H1 (cell line): ENCODE results near the gene PGLYRP4. TPM values are rescaled to one million over a fixed set of nuclear protein-coding genes. Genes with fewer than 3 reads are reported as not detected.

Experiments
- CTCF ChIA-PET: fragments of 300-600 bp; sonication (Branson Sonifier 250); formaldehyde crosslinking; loops from one replicate; lab custom pipeline; 2021; ENCODE audit not compliant: partially characterized antibody; lab: Charles Lee
- POLR2A ChIA-PET: fragments of 300-600 bp; sonication (Branson Sonifier 250); formaldehyde crosslinking; loops from one replicate; lab custom pipeline; 2021; ENCODE audit warnings: inconsistent platforms; ENCODE audit not compliant: partially characterized antibody; lab: Charles Lee
- DNase-seq, 2 experiments: peaks; one replicate each; pipeline versions ENCODE4 v3.0.0 to v3.0.0-alpha.2; 2010 to 2022; ENCODE audit warnings: low spot score in 2 of 2, low read depth in 1 of 2, mixed read lengths in 1 of 2
- FAIRE-seq: peaks from 2 replicates; lab custom pipeline; 2011; peaks lifted over from hg19 to GRCh38; lab: Jason Lieb, UNC
- H2AFZ ChIP-seq: 2 replicates; pipeline ENCODE4 v1.8.1; 2012; ENCODE audit warnings: low read length, inconsistent platforms
- H2AK5ac ChIP-seq: 2 replicates; pipeline ENCODE4 v1.6.1; 2013; ENCODE audit warnings: low read depth, low read length
- H2BK120ac ChIP-seq: replicated peaks from 2 replicates; pipeline ENCODE3; 2013; ENCODE audit warnings: low read depth, low read length, inconsistent platforms
- H2BK12ac ChIP-seq: 2 replicates; pipeline ENCODE4 v1.6.1; 2013; ENCODE audit warnings: low read depth, low read length
- H2BK15ac ChIP-seq: 2 replicates; pipeline ENCODE4 v1.6.1; 2013; ENCODE audit warnings: low read length
- H2BK20ac ChIP-seq: 2 replicates; pipeline ENCODE4 v1.6.1; 2013; ENCODE audit warnings: low read length
- H2BK5ac ChIP-seq: 2 replicates; pipeline ENCODE4 v1.6.1; 2013; ENCODE audit warnings: low read depth, low read length
- H3K14ac ChIP-seq: 2 replicates; pipeline ENCODE4 v1.6.1; 2013; ENCODE audit warnings: inconsistent platforms; ENCODE audit not compliant: insufficient read length
- H3K18ac ChIP-seq: 2 replicates; pipeline ENCODE4 v1.6.1; 2013; ENCODE audit warnings: low read length; ENCODE audit errors: extremely low read depth
- H3K23ac ChIP-seq: 2 replicates; pipeline ENCODE4 v1.6.1; 2013; ENCODE audit warnings: inconsistent platforms; ENCODE audit not compliant: insufficient read length
- H3K23me2 ChIP-seq: 2 replicates; pipeline ENCODE4 v1.6.1; 2013; ENCODE audit warnings: low read depth, low read length
- H3K27ac ChIP-seq: 2 replicates; pipeline ENCODE4 v1.6.1; 2011; ENCODE audit warnings: low read depth, low read length, inconsistent platforms
- H3K27me3 ChIP-seq, 4 experiments: replicated peaks in 1 of 4; 1 replicate in 1 of 4; 2 replicates in 3 of 4; pipeline versions ENCODE4 v1.6.1 to v1.8.1; 2011 to 2013; ENCODE audit warnings: low read length in 3 of 4, mild to moderate bottlenecking in 3 of 4, inconsistent platforms in 2 of 4, mixed read lengths in 2 of 4, moderate library complexity in 1 of 4; ENCODE audit not compliant: control insufficient read depth in 3 of 4, insufficient read depth in 3 of 4; ENCODE audit errors: extremely low read depth in 1 of 4
- H3K36me3 ChIP-seq, 4 experiments: 2 replicates each; pipeline versions ENCODE4 v1.6.1 to v1.8.1; 2011 to 2013; ENCODE audit warnings: mild to moderate bottlenecking in 4 of 4, low read length in 3 of 4, moderate library complexity in 2 of 4, control low read depth in 1 of 4, inconsistent platforms in 1 of 4; ENCODE audit not compliant: insufficient read depth in 4 of 4, control insufficient read depth in 2 of 4
- H3K4ac ChIP-seq: replicated peaks from 2 replicates; pipeline ENCODE3; 2013; ENCODE audit warnings: low read length, low read depth, mixed read lengths, inconsistent platforms; ENCODE audit not compliant: insufficient read length
- H3K4me1 ChIP-seq, 4 experiments: replicated peaks in 1 of 4; 1 replicate in 1 of 4; 2 replicates in 3 of 4; pipeline versions ENCODE4 v1.6.1 to v1.8.1; 2011 to 2013; ENCODE audit warnings: low read length in 3 of 4, inconsistent platforms in 2 of 4, mixed read lengths in 1 of 4; ENCODE audit not compliant: insufficient read depth in 4 of 4, control insufficient read depth in 3 of 4
- H3K4me2 ChIP-seq, 2 experiments: 2 replicates each; pipeline versions ENCODE4 v1.6.1 to v1.8.1; 2011 to 2013; ENCODE audit warnings: low read depth in 2 of 2, low read length in 2 of 2, control low read depth in 1 of 2, inconsistent platforms in 1 of 2, mild to moderate bottlenecking in 1 of 2; ENCODE audit not compliant: insufficient read depth in 1 of 2
- H3K4me3 ChIP-seq, 4 experiments: fragments of 200-600, 300-600 bp in 1 of 4; sonication (generic), shearing (Covaris generic), sonication (Bioruptor Twin) in 1 of 4; 2 replicates each; pipeline versions ENCODE4 v1.5.1 to v1.8.1; 2011 to 2016; ENCODE audit warnings: low read length in 4 of 4, low read depth in 3 of 4, control low read depth in 2 of 4, inconsistent platforms in 2 of 4, mild to moderate bottlenecking in 2 of 4, mixed read lengths in 1 of 4, moderate library complexity in 1 of 4; ENCODE audit not compliant: insufficient read depth in 2 of 4; ENCODE audit errors: extremely low read depth in 1 of 4
- H3K56ac ChIP-seq: replicated peaks from 2 replicates; pipeline ENCODE3; 2013; ENCODE audit warnings: low read depth, mild to moderate bottlenecking, mixed read lengths, low read length, inconsistent platforms; ENCODE audit not compliant: insufficient read length
- H3K79me1 ChIP-seq: 2 replicates; pipeline ENCODE4 v1.6.1; 2013; ENCODE audit warnings: low read depth, low read length, control low read depth
- H3K79me2 ChIP-seq, 2 experiments: 2 replicates each; pipeline versions ENCODE4 v1.6.1 to v1.8.1; 2012 to 2013; ENCODE audit warnings: low read length in 2 of 2, mild to moderate bottlenecking in 2 of 2, inconsistent platforms in 1 of 2; ENCODE audit not compliant: insufficient read depth in 2 of 2, control insufficient read depth in 1 of 2
- H3K9ac ChIP-seq, 4 experiments: replicated peaks in 1 of 4; 1 replicate in 1 of 4; 2 replicates in 3 of 4; pipeline versions ENCODE4 v1.6.1 to v1.8.1; 2011 to 2013; ENCODE audit warnings: low read depth in 3 of 4, low read length in 3 of 4, control low read depth in 2 of 4, mild to moderate bottlenecking in 2 of 4, moderate library complexity in 2 of 4, inconsistent platforms in 1 of 4; ENCODE audit errors: extremely low read depth in 1 of 4
- H3K9me3 ChIP-seq, 2 experiments: 2 replicates each; pipeline versions ENCODE4 v1.6.1 to v1.8.1; 2012 to 2013; ENCODE audit warnings: mild to moderate bottlenecking in 2 of 2, moderate library complexity in 2 of 2, control low read depth in 1 of 2, inconsistent platforms in 1 of 2, low read depth in 1 of 2, low read length in 1 of 2, mixed read lengths in 1 of 2; ENCODE audit not compliant: insufficient read depth in 2 of 2
- H4K20me1 ChIP-seq, 2 experiments: replicated peaks in 1 of 2; 2 replicates each; pipeline versions ENCODE3 to v1.8.1; 2011 to 2013; ENCODE audit warnings: inconsistent platforms in 2 of 2, low read length in 2 of 2, mild to moderate bottlenecking in 1 of 2; ENCODE audit not compliant: insufficient read depth in 2 of 2, control insufficient read depth in 1 of 2
- H4K5ac ChIP-seq: 2 replicates; pipeline ENCODE4 v1.6.1; 2013; ENCODE audit warnings: low read length, low read depth, mixed read lengths, inconsistent platforms; ENCODE audit not compliant: insufficient read length
- H4K8ac ChIP-seq: 2 replicates; pipeline ENCODE4 v1.8.0; 2013; ENCODE audit warnings: mild to moderate bottlenecking, moderate library complexity, low read length, inconsistent platforms; ENCODE audit not compliant: insufficient read depth; ENCODE audit errors: extremely low read depth
- H4K91ac ChIP-seq: replicated peaks from 2 replicates; pipeline ENCODE3; 2013; ENCODE audit warnings: low read length, mixed read lengths, inconsistent platforms; ENCODE audit not compliant: insufficient read length
- ASH2L ChIP-seq: fragments of 200-600, 300-600 bp; sonication (generic); IDR thresholded peaks from one replicate; pipeline ENCODE4 v1.7.1; 2017; ENCODE audit warnings: low read length
- CEBPB ChIP-seq: IDR thresholded peaks from 2 replicates; pipeline ENCODE4 v1.6.1; 2012; ENCODE audit warnings: low read depth, low read length
- EZH2 ChIP-seq: fragments of 200-600 bp; sonication (generic); IDR thresholded peaks from 2 replicates; pipeline ENCODE4 v1.7.1; 2012; ENCODE audit warnings: low read depth, mild to moderate bottlenecking, moderate library complexity, low read length, inconsistent platforms; ENCODE audit not compliant: severe bottlenecking
- JUN ChIP-seq: IDR thresholded peaks from 2 replicates; pipeline ENCODE4 v1.6.1; 2011; ENCODE audit warnings: low read depth, mild to moderate bottlenecking, improper control_type of control experiment, low read length
- KDM4A ChIP-seq: IDR thresholded peaks from one replicate; pipeline ENCODE4 v1.7.1; 2012; ENCODE audit warnings: low read depth, mild to moderate bottlenecking, moderate library complexity, low read length, inconsistent platforms; ENCODE audit not compliant: severe bottlenecking
- POLR2A ChIP-seq, 2 experiments: IDR thresholded peaks; 1 replicate in 1 of 2; 2 replicates in 1 of 2; pipeline ENCODE4 v1.6.1; 2011; ENCODE audit warnings: low read depth in 2 of 2, low read length in 2 of 2, mild to moderate bottlenecking in 2 of 2; ENCODE audit errors: control extremely low read depth in 1 of 2
- RBBP5 ChIP-seq: IDR thresholded peaks from 2 replicates; pipeline ENCODE4 v1.7.1; 2012; ENCODE audit warnings: low read depth, mild to moderate bottlenecking, inconsistent platforms, low read length, moderate library complexity, borderline replicate concordance
- RNF2 ChIP-seq: fragments of 200-900, 300-1000 bp; sonication (generic); IDR thresholded peaks from 2 replicates; pipeline ENCODE4 v1.7.1; 2016; ENCODE audit warnings: borderline replicate concordance, low read depth, mild to moderate bottlenecking, antibody characterized with exemption, low read length; ENCODE audit not compliant: poor library complexity, severe bottlenecking; ENCODE audit errors: missing control alignments
- SAP30 ChIP-seq: fragments of 300-600 bp; sonication (generic); IDR thresholded peaks from 2 replicates; pipeline ENCODE4 v1.7.1; 2012; ENCODE audit warnings: low read length, moderate library complexity, mild to moderate bottlenecking, inconsistent platforms; ENCODE audit not compliant: insufficient read depth, insufficient replicate concordance
- SP4 ChIP-seq: IDR thresholded peaks from 2 replicates; pipeline ENCODE4 v1.6.1; 2012; ENCODE audit warnings: low read length, inconsistent platforms
- SRF ChIP-seq: IDR thresholded peaks from 2 replicates; pipeline ENCODE4 v1.6.1; 2011; ENCODE audit warnings: mild to moderate bottlenecking, low read depth, low read length, moderate library complexity
- TEAD4 ChIP-seq: IDR thresholded peaks from 2 replicates; pipeline ENCODE4 v1.6.1; 2012; ENCODE audit warnings: low read depth, low read length, inconsistent platforms, mixed read lengths
- ZNF274 ChIP-seq: IDR thresholded peaks from 2 replicates; pipeline ENCODE4 v1.7.0; 2012; ENCODE audit warnings: low read length, borderline replicate concordance; ENCODE audit errors: extremely low read depth
- WGBS, 2 experiments: shearing (Covaris generic) in 1 of 2; methylation state at CpG; one replicate each; pipeline versions ENCODE4 v1.1.6 to v1.1.7; 2013 to 2015; ENCODE audit warnings: low lambda C conversion rate in 2 of 2, mixed read lengths in 2 of 2, inconsistent platforms in 1 of 2, low coverage in 1 of 2, missing lambda C conversion rate in 1 of 2; ENCODE audit not compliant: insufficient replicate concordance in 2 of 2, insufficient coverage in 1 of 2, insufficient read length in 1 of 2; ENCODE audit errors: extremely low coverage in 1 of 2, missing lambda C conversion rate in 1 of 2; 5-methylcytosine and 5-hydroxymethylcytosine counted together
- polyA plus RNA-seq, 7 experiments: library from polyadenylated mRNA; depleted of rRNA in 3 of 7; stranded (reverse) in 5 of 7; unstranded in 2 of 7; fragments of >200 nt in 5 of 7; fragments of 200-250 nt in 2 of 7; gene quantifications; 1 replicate in 5 of 7; 2 replicates in 1 of 7; 4 replicates in 1 of 7; pipeline versions ENCODE4 v1.2.1 to v1.2.3, GENCODE V29; 2011 to 2013; ENCODE audit warnings: missing spikeins in 2 of 7, mixed read lengths in 2 of 7
- total RNA-seq: library from RNA; stranded (reverse); fragmentation: NEBNext Ultra II Directional; extraction: Animal tissue kit (Norgen Biotek cat#: 25700); gene quantifications from 2 replicates; pipeline ENCODE4 v1.2.1, GENCODE V29; 2021
- TF ChIP-seq, protein P1 (sequence below): IDR thresholded peaks from 2 replicates; pipeline ENCODE4 v1.6.1; 2011; ENCODE audit warnings: low read length, improper control_type of control experiment

Gene PGLYRP4
- total and polyA plus RNA-seq, 2 of the 8 experiments (the other 6 are each of a cell fraction or from before 2014, with no cell fraction given): not detected

- Histone ChIP-seq H2BK5ac (no peak overlapping the region), H4K91ac (no peak overlapping the region), H3K18ac (no peak overlapping the region), H4K8ac (no peak overlapping the region), H2BK120ac (no peak overlapping the region), H2BK12ac (no peak overlapping the region), H4K20me1 (no peaks in the 10 kb centered on the region), H3K79me2 (no peaks in the 10 kb centered on the region), H3K4me2 (no peak overlapping the region), H3K4me1 (no peaks in the 10 kb centered on the region), H3K27ac (no peak overlapping the region), H3K14ac (no peak overlapping the region), H3K56ac (no peak overlapping the region), H3K27me3 (no peaks in the 10 kb centered on the region), H3K23me2 (no peaks in the 10 kb centered on the region), H3K23ac (no peak overlapping the region), H4K5ac (no peak overlapping the region), H3K36me3 (no peaks in the 10 kb centered on the region), H3K4me3 (no peak overlapping the region), H3K79me1 (no peaks in the 10 kb centered on the region), H3K4ac (no peak overlapping the region), H2AFZ (no peak overlapping the region), H3K9ac (no peak overlapping the region), H2BK20ac (no peak overlapping the region), H3K9me3 (peaks cover 0 to 7% of the 10 kb centered on the region in 2 experiments; a peak in 2 of 4 replicates), H2AK5ac (no peak overlapping the region), H2BK15ac (no peak overlapping the region)
- DNase-seq: no peak
- FAIRE-seq: no peak
- ChIA-PET POLR2A (no interaction called here), CTCF (interaction anchor here (1.1 kb wide), 1 partner anchor 24 kb away, joined by 6 read pairs; no protein-coding TSS in a partner anchor)
- 85% methylated on average over 10 of the region's 10 CpGs; no CpG with 5 or more reads in 1 of the 2 experiments for WGBS, 2 experiments
- TF ChIP-seq SAP30 (no peak), POLR2A (IDR thresholded peaks at IDR 0.05; ENCODE audit: control extremely low read depth in 1 of 2, low read depth in 2 of 2, low read length in 2 of 2) (no peak), TEAD4 (no peak), EZH2 (no peak), RBBP5 (no peak), RNF2 (no peak), CEBPB (no peak), SP4 (no peak), ASH2L (no peak), ZNF274 (no peak), JUN (no peak), SRF (no peak), KDM4A (no peak)
- TF ChIP-seq, protein P1, sequence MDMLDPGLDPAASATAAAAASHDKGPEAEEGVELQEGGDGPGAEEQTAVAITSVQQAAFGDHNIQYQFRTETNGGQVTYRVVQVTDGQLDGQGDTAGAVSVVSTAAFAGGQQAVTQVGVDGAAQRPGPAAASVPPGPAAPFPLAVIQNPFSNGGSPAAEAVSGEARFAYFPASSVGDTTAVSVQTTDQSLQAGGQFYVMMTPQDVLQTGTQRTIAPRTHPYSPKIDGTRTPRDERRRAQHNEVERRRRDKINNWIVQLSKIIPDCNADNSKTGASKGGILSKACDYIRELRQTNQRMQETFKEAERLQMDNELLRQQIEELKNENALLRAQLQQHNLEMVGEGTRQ: no peak
These were observed 30.9 kb upstream of the PGLYRP4 start for GRCh38 chr1:153379591-153379990.
